NB4 (cell line): ENCODE data around the gene INO80C.
"Not testable (repeated sequence)": the region's sequence is repeated elsewhere in the genome, so short reads cannot be mapped to it uniquely, and the experiment has no call there.

Source experiments
- MYC ChIP-seq: IDR thresholded peaks from 2 replicates; pipeline ENCODE4 v1.6.1; 2011; ENCODE audit warnings: low read depth, low read length
- POLR2A ChIP-seq: IDR thresholded peaks from 2 replicates; pipeline ENCODE4 v1.6.1; 2011; ENCODE audit warnings: mild to moderate bottlenecking; ENCODE audit not compliant: insufficient read length; ENCODE audit errors: extremely low read depth
- TF ChIP-seq, protein P1 (sequence below): IDR thresholded peaks from one replicate; pipeline ENCODE4 v1.5.1; 2012; ENCODE audit warnings: low read depth, low read length
- TF ChIP-seq, protein P2 (sequence below): IDR thresholded peaks from 2 replicates; pipeline ENCODE4 v1.6.1; 2011; ENCODE audit warnings: low read depth, low read length

DNA sequence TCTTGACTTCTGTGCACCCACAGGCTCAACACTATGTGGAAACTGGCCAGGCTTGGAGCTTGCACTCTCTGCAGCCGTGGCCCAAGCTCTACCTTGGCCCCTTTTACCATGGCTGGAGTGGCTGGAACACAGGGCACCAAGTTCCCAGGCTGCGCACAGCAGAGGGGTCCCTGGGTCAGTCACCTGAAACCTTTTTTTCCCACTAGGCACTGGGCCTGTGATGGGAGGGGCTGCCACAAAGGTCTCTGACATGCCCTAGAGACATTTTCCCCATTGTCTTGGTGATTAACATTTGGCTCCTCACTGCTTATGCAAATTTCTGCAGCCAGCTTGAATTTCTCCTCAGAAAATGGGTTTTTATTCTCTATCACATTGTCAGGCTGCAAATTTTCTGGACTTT lies 9.4 kb downstream of the INO80C start:
- not testable (repeated sequence) for TF ChIP-seq POLR2A, MYC
- TF ChIP-seq, protein P1, sequence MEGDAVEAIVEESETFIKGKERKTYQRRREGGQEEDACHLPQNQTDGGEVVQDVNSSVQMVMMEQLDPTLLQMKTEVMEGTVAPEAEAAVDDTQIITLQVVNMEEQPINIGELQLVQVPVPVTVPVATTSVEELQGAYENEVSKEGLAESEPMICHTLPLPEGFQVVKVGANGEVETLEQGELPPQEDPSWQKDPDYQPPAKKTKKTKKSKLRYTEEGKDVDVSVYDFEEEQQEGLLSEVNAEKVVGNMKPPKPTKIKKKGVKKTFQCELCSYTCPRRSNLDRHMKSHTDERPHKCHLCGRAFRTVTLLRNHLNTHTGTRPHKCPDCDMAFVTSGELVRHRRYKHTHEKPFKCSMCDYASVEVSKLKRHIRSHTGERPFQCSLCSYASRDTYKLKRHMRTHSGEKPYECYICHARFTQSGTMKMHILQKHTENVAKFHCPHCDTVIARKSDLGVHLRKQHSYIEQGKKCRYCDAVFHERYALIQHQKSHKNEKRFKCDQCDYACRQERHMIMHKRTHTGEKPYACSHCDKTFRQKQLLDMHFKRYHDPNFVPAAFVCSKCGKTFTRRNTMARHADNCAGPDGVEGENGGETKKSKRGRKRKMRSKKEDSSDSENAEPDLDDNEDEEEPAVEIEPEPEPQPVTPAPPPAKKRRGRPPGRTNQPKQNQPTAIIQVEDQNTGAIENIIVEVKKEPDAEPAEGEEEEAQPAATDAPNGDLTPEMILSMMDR: not testable (repeated sequence)
- TF ChIP-seq, protein P2, sequence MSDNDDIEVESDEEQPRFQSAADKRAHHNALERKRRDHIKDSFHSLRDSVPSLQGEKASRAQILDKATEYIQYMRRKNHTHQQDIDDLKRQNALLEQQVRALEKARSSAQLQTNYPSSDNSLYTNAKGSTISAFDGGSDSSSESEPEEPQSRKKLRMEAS: not testable (repeated sequence)
